Adrenal gland (tissue), 12 donors: Measurements from ENCODE around the gene CCNT2. TPM values are rescaled to one million over a fixed set of nuclear protein-coding genes. Genes with fewer than 3 reads are reported as not detected.

ENCODE experiments used
- DNase-seq, 7 donors: peaks; one replicate each; pipeline ENCODE4 v3.0.0-alpha.2; 2019 to 2020
- H3K27ac ChIP-seq, 5 donors: fragments of 200-600 bp; sonication (generic) in 4 of 5; 1 replicate in 3 of 5; 2 replicates in 2 of 5; pipeline versions ENCODE4 v1.5.1 to v1.8.0; 2016 to 2020; ENCODE audit warnings: mild to moderate bottlenecking in 1 of 5
- H3K27me3 ChIP-seq: fragments of 200-600 bp; 2 replicates; pipeline ENCODE4 v1.8.0; 2021
- H3K36me3 ChIP-seq, 2 donors: fragments of 200-600 bp; replicated peaks in 1 of 2; 1 replicate in 1 of 2; 2 replicates in 1 of 2; pipeline versions ENCODE4 v1.5.1 to v1.8.0; 2018 to 2022
- H3K4me1 ChIP-seq, 2 donors: fragments of 200-600 bp; replicated peaks in 1 of 2; 1 replicate in 1 of 2; 2 replicates in 1 of 2; pipeline versions ENCODE4 v1.5.1 to v1.8.0; 2018 to 2021
- H3K4me3 ChIP-seq, 4 donors: fragments of 200-600 bp; sonication (generic) in 3 of 4; one replicate each; pipeline ENCODE4 v1.5.1; 2016 to 2018
- H3K9me3 ChIP-seq, 3 donors: fragments of 200-600 bp; sonication (generic) in 1 of 3; replicated peaks in 1 of 3; 1 replicate in 2 of 3; 2 replicates in 1 of 3; pipeline versions ENCODE4 v1.5.1 to v1.8.0; 2016 to 2021
- POLR2A ChIP-seq, 2 donors: fragments of 450-650 bp; IDR thresholded peaks; one replicate each; pipeline ENCODE4 v1.6.1; 2017; ENCODE audit warnings: antibody characterized with exemption in 2 of 2, mild to moderate bottlenecking in 2 of 2, moderate library complexity in 1 of 2
- WGBS, 4 donors: extraction: QIAGEN DNeasy Blood & Tissue Kit in 2 of 4; methylation state at CpG; one replicate each; pipeline versions ENCODE4 v1.1.5 to v1.1.7; 2013 to 2017; 5-methylcytosine and 5-hydroxymethylcytosine counted together
- intact Hi-C, 2 donors: fragments of 100-400 bp; cut with DNase I; formaldehyde crosslinking; loops; one replicate each; pipeline versions ENCODE4 v1.14.1 to v1.15.0; 2022 to 2023
- polyA plus RNA-seq, 3 donors: library from polyadenylated mRNA; stranded (reverse); fragments of 200-250 nt in 2 of 3; fragments of 350-450 nt in 1 of 3; fragmentation: Illumina TruSeq in 1 of 3; extraction: RNeasy Lipid Tissue Mini Kit (QIAGEN cat#74804) in 1 of 3; gene quantifications; one replicate each; pipeline ENCODE4 v1.2.3, GENCODE V29; 2013 to 2014
- total RNA-seq, 9 donors: library from RNA; depleted of rRNA in 4 of 9; stranded (reverse); fragments of >200 nt in 4 of 9; fragments of 120-200 nt in 1 of 9; fragmentation: NEBNext Ultra II Directional in 1 of 9; extraction: Animal tissue kit (Norgen Biotek cat#: 25700) in 1 of 9; gene quantifications; one replicate each; pipeline versions ENCODE4 v1.1.0 to v1.2.4, GENCODE V29; 2013 to 2023
- TF ChIP-seq, protein P1 (sequence below), 6 experiments: fragments of 450-650 bp in 4 of 6; fragments of 200-600 bp in 2 of 6; sonication (generic) in 1 of 6; IDR thresholded peaks; 1 replicate in 5 of 6; 2 replicates in 1 of 6; pipeline versions ENCODE4 v1.5.1 to v1.8.0; 2016 to 2021; ENCODE audit warnings: antibody characterized with exemption in 6 of 6, mild to moderate bottlenecking in 2 of 6, moderate library complexity in 1 of 6
- donor health status: healthy with polysubstance abuse.
- donor health status: Bipolar disorder and iron deficiency.
- donor health status: DM: yes; HTN: yes; CAD: no.
- donor health status: DM: no; HTN: no; CAD: no.
- donor health status: DM: no; HTN: no; CAD: no.
- donor health status: DM: yes; HTN: yes; CAD: no.

Gene CCNT2
- total and polyA plus RNA-seq, 12 donors = 7.7 to 47.5 (median 27.2) TPM

GRCh38 chr2:134949981-134950708, 31.5 kb downstream of the CCNT2 start:
- Histone ChIP-seq H3K27me3 (no peaks in the 10 kb centered on the region), H3K36me3 (peaks cover 0 to 55% of the 10 kb centered on the region in 2 donors), H3K27ac (no peak overlapping the region), H3K9me3 (no peaks in the 10 kb centered on the region), H3K4me3 (no peak overlapping the region), H3K4me1 (no peaks in the 10 kb centered on the region)
- no peak for DNase-seq
- intact Hi-C loops = no loop called here
- TF ChIP-seq, protein P1, sequence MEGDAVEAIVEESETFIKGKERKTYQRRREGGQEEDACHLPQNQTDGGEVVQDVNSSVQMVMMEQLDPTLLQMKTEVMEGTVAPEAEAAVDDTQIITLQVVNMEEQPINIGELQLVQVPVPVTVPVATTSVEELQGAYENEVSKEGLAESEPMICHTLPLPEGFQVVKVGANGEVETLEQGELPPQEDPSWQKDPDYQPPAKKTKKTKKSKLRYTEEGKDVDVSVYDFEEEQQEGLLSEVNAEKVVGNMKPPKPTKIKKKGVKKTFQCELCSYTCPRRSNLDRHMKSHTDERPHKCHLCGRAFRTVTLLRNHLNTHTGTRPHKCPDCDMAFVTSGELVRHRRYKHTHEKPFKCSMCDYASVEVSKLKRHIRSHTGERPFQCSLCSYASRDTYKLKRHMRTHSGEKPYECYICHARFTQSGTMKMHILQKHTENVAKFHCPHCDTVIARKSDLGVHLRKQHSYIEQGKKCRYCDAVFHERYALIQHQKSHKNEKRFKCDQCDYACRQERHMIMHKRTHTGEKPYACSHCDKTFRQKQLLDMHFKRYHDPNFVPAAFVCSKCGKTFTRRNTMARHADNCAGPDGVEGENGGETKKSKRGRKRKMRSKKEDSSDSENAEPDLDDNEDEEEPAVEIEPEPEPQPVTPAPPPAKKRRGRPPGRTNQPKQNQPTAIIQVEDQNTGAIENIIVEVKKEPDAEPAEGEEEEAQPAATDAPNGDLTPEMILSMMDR (IDR thresholded peaks at IDR 0.05) = no peak
- no peak for TF ChIP-seq POLR2A (IDR thresholded peaks at IDR 0.05)
- 91 to 93% (median 92%) methylated on average over 7 of the region's 7 CpGs for WGBS, 4 donors

GRCh38 chr2:134950886-134951285, 32.3 kb downstream of the CCNT2 start:
- TF ChIP-seq, protein P1 (IDR thresholded peaks at IDR 0.05) = no peak
- TF ChIP-seq POLR2A (IDR thresholded peaks at IDR 0.05) = no peak
- Histone ChIP-seq H3K9me3 (no peaks in the 10 kb centered on the region), H3K27ac (no peak overlapping the region), H3K4me1 (no peaks in the 10 kb centered on the region), H3K27me3 (no peaks in the 10 kb centered on the region), H3K4me3 (no peak overlapping the region), H3K36me3 (peaks cover 0 to 62% of the 10 kb centered on the region in 2 donors)
- WGBS, 4 donors = 84 to 87% (median 85%) methylated on average over 2 of the region's 2 CpGs
- no peak for DNase-seq
- intact Hi-C loops = no loop called here

DNA sequence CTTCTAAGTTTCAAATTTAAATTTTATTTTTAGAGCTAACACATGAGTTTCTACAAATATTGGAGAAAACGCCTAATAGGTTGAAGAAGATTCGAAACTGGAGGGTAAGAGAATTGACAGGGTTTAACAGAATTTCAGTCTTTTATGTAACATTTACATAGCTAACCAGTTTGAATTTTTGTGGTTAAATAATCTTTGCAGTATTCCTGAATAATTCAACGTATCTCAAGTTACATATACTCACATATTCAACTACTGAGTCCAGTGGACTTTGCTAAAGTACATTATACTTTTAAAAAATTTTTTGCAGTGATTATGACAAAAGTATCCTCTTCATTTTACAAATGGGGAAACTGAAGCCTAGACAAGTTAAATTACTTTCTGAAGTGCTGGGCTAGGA, 34.0 kb downstream of the CCNT2 start:
- Histone ChIP-seq H3K4me3 (no peak overlapping the region), H3K9me3 (no peaks in the 10 kb centered on the region), H3K27me3 (no peaks in the 10 kb centered on the region), H3K27ac (no peak overlapping the region), H3K36me3 (peaks cover 0 to 65% of the 10 kb centered on the region in 2 donors), H3K4me1 (no peaks in the 10 kb centered on the region)
- 95 to 99% (median 98%) methylated on average over 3 of the region's 3 CpGs for WGBS, 4 donors
- DNase-seq = no peak
- TF ChIP-seq, protein P1 (IDR thresholded peaks at IDR 0.05) = no peak
- no peak for TF ChIP-seq POLR2A (IDR thresholded peaks at IDR 0.05)
- intact Hi-C loops = no loop called here

GRCh38 chr2:134954065-134954464, 35.4 kb downstream of the CCNT2 start:
- peaks cover 0 to 54% of the 10 kb centered on the region in 2 donors for H3K36me3 ChIP-seq

More at GRCh38 chr2:134954065-134954464, 35.4 kb downstream of the CCNT2 start:
- Histone ChIP-seq H3K4me3 (no peak overlapping the region), H3K9me3 (no peaks in the 10 kb centered on the region), H3K27me3 (no peaks in the 10 kb centered on the region), H3K4me1 (no peaks in the 10 kb centered on the region), H3K27ac (no peak overlapping the region)
- no peak for DNase-seq
- intact Hi-C loops = no loop called here
- 94 to 99% (median 97%) methylated on average over 5 of the region's 5 CpGs for WGBS, 4 donors
- TF ChIP-seq, protein P1 (IDR thresholded peaks at IDR 0.05) = no peak
- TF ChIP-seq POLR2A (IDR thresholded peaks at IDR 0.05) = no peak
